ENCODE data around the gene EXOC3L4.

DNA sequence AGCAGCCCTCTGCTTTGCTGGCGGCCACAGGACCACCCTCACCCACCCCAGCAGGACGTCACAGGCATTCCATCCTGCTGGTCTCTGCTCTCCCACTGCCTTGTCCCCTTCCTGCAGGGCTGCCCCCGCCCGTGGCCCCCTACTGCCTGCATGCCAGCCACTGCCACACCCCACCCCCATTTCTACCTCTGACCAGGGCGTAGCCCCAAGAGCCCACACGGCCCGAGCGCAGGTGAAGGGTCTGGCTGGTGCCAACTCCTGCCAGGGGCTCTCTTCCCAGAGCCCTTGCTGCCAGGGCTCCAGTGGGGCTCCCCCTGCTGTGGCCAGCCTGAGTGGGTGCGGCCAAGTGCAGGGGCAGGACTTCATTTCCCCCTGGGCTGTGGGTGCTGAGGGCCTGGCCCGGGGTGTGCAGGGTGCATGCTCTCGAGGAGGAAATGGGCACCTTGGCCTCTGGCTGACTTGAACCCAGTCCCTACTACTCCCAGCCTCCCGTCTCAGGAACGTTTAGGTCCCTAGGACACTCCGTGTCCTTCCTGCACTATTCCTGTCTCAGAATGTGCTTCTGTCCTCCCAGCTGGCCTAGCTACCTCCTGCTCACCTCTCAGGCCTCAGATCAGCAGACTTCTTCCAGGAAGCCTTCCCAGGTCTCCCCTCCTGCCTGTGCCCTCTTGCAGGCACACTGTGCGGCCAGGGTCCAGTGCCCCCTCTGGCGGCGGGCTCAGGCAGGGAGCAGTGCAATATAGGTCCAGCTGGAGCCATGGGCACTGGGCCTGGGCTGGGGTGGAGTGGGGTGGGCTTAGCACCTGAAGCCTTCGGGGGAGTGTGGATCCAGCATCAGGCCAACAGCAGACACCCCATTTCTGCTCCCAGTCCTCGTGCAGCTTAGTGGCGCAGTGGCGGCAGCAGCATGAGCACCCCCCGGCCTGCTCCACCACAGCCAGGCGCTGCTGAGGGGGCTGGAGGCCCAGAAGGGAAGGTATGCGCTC, 9.1 kb upstream of the EXOC3L4 start:
- TF ChIP-seq POLR2A (IDR thresholded peaks at IDR 0.05; ENCODE audit: extremely low read depth, insufficient read length) (no peak), CTCF (IDR thresholded peaks at IDR 0.05; ENCODE audit: low read depth, low read length) (no peak)
